KMS-11 (cell line): Measurements from ENCODE around the gene BAD.
A peak's percentile ranks its signal among the peaks of the same experiment; 100 is the strongest.

Source experiments
- H2AFZ ChIP-seq: fragments of 200-600 bp; sonication (generic); 2 replicates; pipeline ENCODE4 v1.6.1; 2016; ENCODE audit warnings: antibody characterized with exemption, mixed run types, low read depth
- H3K27ac ChIP-seq: fragments of 200-600 bp; sonication (generic); 2 replicates; pipeline ENCODE4 v1.6.1; 2016; ENCODE audit warnings: mild to moderate bottlenecking, mixed run types
- H3K27me3 ChIP-seq: fragments of 200-600 bp; sonication (generic); 2 replicates; pipeline ENCODE4 v1.6.1; 2017; ENCODE audit warnings: mild to moderate bottlenecking, low read depth, mixed run types, moderate library complexity; ENCODE audit not compliant: insufficient read depth
- H3K36me3 ChIP-seq: fragments of 200-600 bp; sonication (generic); 2 replicates; pipeline ENCODE4 v1.6.1; 2017; ENCODE audit warnings: mild to moderate bottlenecking, mixed run types; ENCODE audit not compliant: insufficient read depth
- H3K4me1 ChIP-seq: fragments of 200-600 bp; sonication (generic); 2 replicates; pipeline ENCODE4 v1.6.1; 2016; ENCODE audit warnings: mild to moderate bottlenecking, low read depth, mixed run types; ENCODE audit not compliant: poor library complexity, severe bottlenecking
- H3K4me2 ChIP-seq: fragments of 200-600 bp; sonication (generic); 2 replicates; pipeline ENCODE4 v1.7.0; 2016; ENCODE audit warnings: mild to moderate bottlenecking, mixed run types
- H3K4me3 ChIP-seq: fragments of 200-600 bp; sonication (generic); IDR thresholded peaks from 2 replicates; pipeline ENCODE4 v1.6.1; 2017; ENCODE audit warnings: low read depth, low read length, mixed read lengths; ENCODE audit not compliant: insufficient read depth
- H3K79me2 ChIP-seq: fragments of 200-600 bp; sonication (generic); 2 replicates; pipeline ENCODE4 v1.6.1; 2016; ENCODE audit warnings: low read depth, mixed run types; ENCODE audit not compliant: insufficient read depth
- H3K9ac ChIP-seq: fragments of 200-600 bp; sonication (generic); 2 replicates; pipeline ENCODE4 v1.6.1; 2016; ENCODE audit warnings: mild to moderate bottlenecking, mixed run types
- H4K20me1 ChIP-seq: fragments of 200-600 bp; sonication (generic); 2 replicates; pipeline ENCODE4 v1.6.1; 2016; ENCODE audit warnings: mild to moderate bottlenecking, mixed run types; ENCODE audit not compliant: insufficient read depth
- CTCF ChIP-seq: fragments of 200-600 bp; sonication (generic); conservative IDR thresholded peaks from 2 replicates; pipeline ENCODE4 v1.6.1; 2017; ENCODE audit warnings: low read depth, mild to moderate bottlenecking, antibody characterized with exemption, low read length, moderate library complexity, mixed read lengths

The BAD gene

GRCh38 chr11:64238999-64239398 lies 45.5 kb downstream of the BAD start:
- Histone ChIP-seq H3K36me3 (peaks cover 4% of the 10 kb centered on the region; the same call in 1 of the 2 replicates), H2AFZ (no peak overlapping the region), H3K4me2 (no peak overlapping the region), H3K79me2 (peaks cover 14% of the 10 kb centered on the region; the same call in 1 of the 2 replicates), H3K9ac (no peak overlapping the region), H3K27me3 (no peaks in the 10 kb centered on the region), H3K4me1 (peaks cover 31% of the 10 kb centered on the region), H3K27ac (no peak overlapping the region), H4K20me1 (no peaks in the 10 kb centered on the region), H3K4me3 (no peak overlapping the region)
- TF ChIP-seq CTCF, result no peak

- Histone ChIP-seq H3K27me3 (no peaks in the 10 kb centered on the region), H3K4me1 (peaks cover 30% of the 10 kb centered on the region), H3K4me2 (no peak overlapping the region), H3K36me3 (no peaks in the 10 kb centered on the region), H3K79me2 (peaks cover 10% of the 10 kb centered on the region; the same call in 1 of the 2 replicates), H3K27ac (no peak overlapping the region), H3K9ac (no peak overlapping the region), H2AFZ (no peak overlapping the region), H4K20me1 (no peaks in the 10 kb centered on the region), H3K4me3 (no peak overlapping the region)
- no peak for TF ChIP-seq CTCF
Measured at GRCh38 chr11:64238076-64238475, 46.4 kb downstream of the BAD start.

- Histone ChIP-seq H3K9ac (no peak overlapping the region), H2AFZ (no peak overlapping the region), H3K79me2 (peaks cover 8% of the 10 kb centered on the region; the same call in 1 of the 2 replicates), H3K27me3 (no peaks in the 10 kb centered on the region), H3K36me3 (no peaks in the 10 kb centered on the region), H3K4me3 (no peak overlapping the region), H3K4me2 (no peak overlapping the region), H3K4me1 (peaks cover 24% of the 10 kb centered on the region), H4K20me1 (no peaks in the 10 kb centered on the region), H3K27ac (no peak overlapping the region)
- TF ChIP-seq CTCF, result no peak
Measured at GRCh38 chr11:64237484-64237951, 46.9 kb downstream of the BAD start.

GRCh38 chr11:64235437-64236161 lies 48.9 kb downstream of the BAD start:
- H3K27me3 ChIP-seq, result no peaks in the 10 kb centered on the region
- TF ChIP-seq CTCF, result no peak
- H3K4me3 ChIP-seq, result peak overlapping the region; percentile 40
- H2AFZ ChIP-seq, result no peak overlapping the region
- H3K79me2 ChIP-seq, result no peaks in the 10 kb centered on the region
- H3K27ac ChIP-seq, result no peak overlapping the region
- peak overlapping the region; percentile 25; the same call in 1 of the 2 replicates for H3K9ac ChIP-seq
- no peaks in the 10 kb centered on the region for H4K20me1 ChIP-seq
- peak overlapping the region; percentile 88 for H3K4me2 ChIP-seq
- H3K36me3 ChIP-seq, result no peaks in the 10 kb centered on the region
- H3K4me1 ChIP-seq, result peaks cover 29% of the 10 kb centered on the region
